ENCODE results near the gene SLC12A1.

SLC12A1 gene

GRCh38 chr15:48244921-48245320, 38.8 kb downstream of the SLC12A1 start:
- FAIRE-seq: no peak

GRCh38 chr15:48248414-48248813, 42.3 kb downstream of the SLC12A1 start:
- FAIRE-seq: no peak

GRCh38 chr15:48250640-48251076, 44.6 kb downstream of the SLC12A1 start:
- FAIRE-seq: peak; percentile 26

GRCh38 chr15:48253172-48253571, 47.1 kb downstream of the SLC12A1 start:
- no peak for FAIRE-seq

GRCh38 chr15:48265135-48265534, 59.0 kb downstream of the SLC12A1 start:
- no peak for FAIRE-seq

- FAIRE-seq: no peak
These were observed 60.1 kb downstream of the SLC12A1 start for GRCh38 chr15:48266024-48266689.

- FAIRE-seq: no peak
These were observed 61.7 kb downstream of the SLC12A1 start for GRCh38 chr15:48267766-48268165.

GRCh38 chr15:48273049-48273448, 66.9 kb downstream of the SLC12A1 start:
- FAIRE-seq: no peak

GRCh38 chr15:48278666-48279065, 72.6 kb downstream of the SLC12A1 start:
- FAIRE-seq: no peak

GRCh38 chr15:48279608-48280007, 73.5 kb downstream of the SLC12A1 start:
- no peak for FAIRE-seq

- FAIRE-seq: no peak
These were observed 75.6 kb downstream of the SLC12A1 start for GRCh38 chr15:48281674-48282073.

- FAIRE-seq: no peak
These were observed 76.1 kb downstream of the SLC12A1 start for GRCh38 chr15:48282216-48282615.

GRCh38 chr15:48283396-48284145, 77.5 kb downstream of the SLC12A1 start:
- FAIRE-seq: no peak

- peak; percentile 62 for FAIRE-seq
These were observed 79.5 kb downstream of the SLC12A1 start for GRCh38 chr15:48285329-48286214.

- no peak for FAIRE-seq
These were observed 83.5 kb downstream of the SLC12A1 start for GRCh38 chr15:48289628-48290027.

GRCh38 chr15:48292458-48292857, 86.4 kb downstream of the SLC12A1 start:
- no peak for FAIRE-seq

GRCh38 chr15:48297668-48298067, 91.6 kb downstream of the SLC12A1 start:
- no peak for FAIRE-seq

GRCh38 chr15:48298914-48299313, 92.8 kb downstream of the SLC12A1 start:
- FAIRE-seq: no peak

- FAIRE-seq: no peak
These were observed 93.9 kb downstream of the SLC12A1 start for GRCh38 chr15:48300038-48300437.

- FAIRE-seq: no peak
These were observed 98.3 kb downstream of the SLC12A1 start for GRCh38 chr15:48304398-48304797.

GRCh38 chr15:48306639-48307038, 100.5 kb downstream of the SLC12A1 start:
- FAIRE-seq: no peak

GRCh38 chr15:48307586-48307985, 101.5 kb downstream of the SLC12A1 start:
- FAIRE-seq: no peak

GRCh38 chr15:48309740-48310139, 103.6 kb downstream of the SLC12A1 start:
- no peak for FAIRE-seq
